ENCODE results near the gene NTRK1. TPM values are rescaled to one million over a fixed set of nuclear protein-coding genes. Genes with fewer than 3 reads are reported as not detected.

The NTRK1 gene
- total and polyA plus RNA-seq, 8 donors = 0.23 to 1.2 (median 0.92) TPM; not detected in 3

- Histone ChIP-seq H3K27ac (peak within 1 kb of the TSS in 1 of 5 donors; percentile 49), H3K9me3 (no peaks in the 10 kb centered on the region), H3K27me3 (peaks cover 21 to 80% (median 56%) of the 10 kb centered on the region in 3 donors), H3K4me3 (peak within 1 kb of the TSS; percentile 27 to 41 (median 32)), H3K4me1 (peaks cover 24 to 32% (median 31%) of the 10 kb centered on the region in 4 donors), H3K36me3 (no peaks in the 10 kb centered on the region)
- DNase-seq = peak in 1 of 2 donors; percentile 54
- intact Hi-C loops (cut with DNase I; ENCODE audit: low total_unique reads) = no loop called here
- 1 to 7% (median 3%) methylated on average over 27 to 39 of the region's 39 CpGs for WGBS, 5 donors
- TF ChIP-seq POLR2AphosphoS5 (IDR thresholded peaks at IDR 0.05) (no peak), POLR2A (IDR thresholded peaks at IDR 0.05) (no peak), CTCF (IDR thresholded peaks at IDR 0.05) (no peak), EP300 (IDR thresholded peaks at IDR 0.05) (no peak)
These were observed 1.6 kb upstream of the NTRK1 start, which contains the start of gene INSRR for GRCh38 chr1:156858959-156859522. INSRR (minus strand) TSS chr1:156859117; CDS start chr1:156858621, 496 bp downstream.

GRCh38 chr1:156859523-156860112, 1.0 kb upstream of the NTRK1 start:
- WGBS, 5 donors = 1 to 3% (median 3%) methylated on average over 13 to 33 of the region's 33 CpGs
- H3K9me3 ChIP-seq = no peaks in the 10 kb centered on the region
- TF ChIP-seq POLR2AphosphoS5 (IDR thresholded peaks at IDR 0.05) = no peak
- no peak for TF ChIP-seq EP300 (IDR thresholded peaks at IDR 0.05)
- TF ChIP-seq CTCF (IDR thresholded peaks at IDR 0.05) = no peak
- no peak for TF ChIP-seq POLR2A (IDR thresholded peaks at IDR 0.05)
- no peaks in the 10 kb centered on the region for H3K36me3 ChIP-seq
- peaks cover 21 to 86% (median 56%) of the 10 kb centered on the region in 3 donors for H3K27me3 ChIP-seq
- peak overlapping the region in 1 of 5 donors; percentile 49 for H3K27ac ChIP-seq
- intact Hi-C loops (cut with DNase I; ENCODE audit: low total_unique reads) = no loop called here
- H3K4me3 ChIP-seq = peak overlapping the region; percentile 27 to 41 (median 32)
- peak; percentile 25 to 45 for DNase-seq
- peaks cover 24 to 32% (median 31%) of the 10 kb centered on the region in 4 donors for H3K4me1 ChIP-seq

- H3K27me3 ChIP-seq = peaks cover 21 to 91% (median 56%) of the 10 kb centered on the region in 3 donors
- intact Hi-C loops (cut with DNase I; ENCODE audit: low total_unique reads) = no loop called here
- H3K27ac ChIP-seq = peak overlapping the region in 1 of 5 donors; percentile 49
- H3K9me3 ChIP-seq = no peaks in the 10 kb centered on the region
- peak; percentile 40 to 79 for DNase-seq
- H3K36me3 ChIP-seq = no peaks in the 10 kb centered on the region
- WGBS, 5 donors = 1 to 4% (median 2%) methylated on average over 23 to 35 of the region's 35 CpGs
- H3K4me1 ChIP-seq = peaks cover 24 to 32% (median 31%) of the 10 kb centered on the region in 4 donors
- TF ChIP-seq CTCF (IDR thresholded peaks at IDR 0.05) (peak in 5 of 7 experiments; percentile 63 to 76 (median 72)), POLR2AphosphoS5 (IDR thresholded peaks at IDR 0.05) (no peak)
- peak overlapping the region; percentile 27 to 41 (median 32) for H3K4me3 ChIP-seq
These were observed 495 bp upstream of the NTRK1 start for GRCh38 chr1:156860113-156860627.

GRCh38 chr1:156862584-156862983, 1.9 kb downstream of the NTRK1 start:
- DNase-seq = no peak
- Histone ChIP-seq H3K4me1 (peaks cover 24 to 32% (median 31%) of the 10 kb centered on the region in 4 donors), H3K9me3 (no peaks in the 10 kb centered on the region), H3K27ac (no peak overlapping the region), H3K36me3 (no peaks in the 10 kb centered on the region), H3K4me3 (no peak overlapping the region), H3K27me3 (peaks cover 21 to 98% (median 59%) of the 10 kb centered on the region in 3 donors)
- no peak for TF ChIP-seq CTCF (IDR thresholded peaks at IDR 0.05)
- TF ChIP-seq POLR2AphosphoS5 (IDR thresholded peaks at IDR 0.05) = no peak
- TF ChIP-seq EP300 (IDR thresholded peaks at IDR 0.05) = no peak
- no peak for TF ChIP-seq POLR2A (IDR thresholded peaks at IDR 0.05)
- intact Hi-C loops (cut with DNase I; ENCODE audit: low total_unique reads) = no loop called here
- WGBS, 5 donors = 64 to 89% (median 76%) methylated on average over 6 of the region's 6 CpGs

Measured in stomach (tissue), 9 donors.